RCC 7860 (cell line): ENCODE measurements around the gene BAZ1A.
A peak's percentile ranks its signal among the peaks of the same experiment; 100 is the strongest.

Source experiments
- DNase-seq: peaks from one replicate; pipeline ENCODE4 v3.0.0-alpha.2; 2015; ENCODE audit warnings: low spot score
- FAIRE-seq: peaks from 2 replicates; lab custom pipeline; 2012; peaks lifted over from hg19 to GRCh38; lab: Jason Lieb, UNC

The BAZ1A gene

GRCh38 chr14:34732802-34733201, 142.4 kb downstream of the BAZ1A start:
- FAIRE-seq (no peak), DNase-seq (no peak)

- DNase-seq (no peak), FAIRE-seq (no peak)
Measured at GRCh38 chr14:34723867-34724266, 151.3 kb downstream of the BAZ1A start.

- DNase-seq (peak; percentile 15), FAIRE-seq (no peak)
Measured at GRCh38 chr14:34722723-34723545, 152.2 kb downstream of the BAZ1A start.

- FAIRE-seq (no peak), DNase-seq (no peak)
Measured at GRCh38 chr14:34721129-34721528, 154.0 kb downstream of the BAZ1A start.

- FAIRE-seq (no peak), DNase-seq (peak; percentile 13)
Measured at GRCh38 chr14:34718750-34719304, 156.3 kb downstream of the BAZ1A start.

GRCh38 chr14:34715127-34715863, 159.9 kb downstream of the BAZ1A start:
- FAIRE-seq: no peak
- no peak for DNase-seq

- peak; percentile 44 for DNase-seq
Measured at GRCh38 chr14:34714320-34715126, 160.6 kb downstream of the BAZ1A start, which contains the start of gene CFL2. Gene CFL2, minus strand, starts transcription at chr14:34714593. Its CDS starts 53 bp downstream, at chr14:34714540.

GRCh38 chr14:34713681-34714319, 161.4 kb downstream of the BAZ1A start:
- peak; percentile 32 for DNase-seq
- FAIRE-seq: no peak

More at GRCh38 chr14:34714320-34715126, 160.6 kb downstream of the BAZ1A start, which contains the start of gene CFL2:
- no peak for FAIRE-seq

- DNase-seq: no peak
- no peak for FAIRE-seq
Measured at GRCh38 chr14:34713122-34713680, 162.0 kb downstream of the BAZ1A start.

- no peak for FAIRE-seq
- no peak for DNase-seq
Measured at GRCh38 chr14:34711796-34712712, 163.1 kb downstream of the BAZ1A start.

- DNase-seq (no peak), FAIRE-seq (no peak)
Measured at GRCh38 chr14:34711169-34711568, 164.0 kb downstream of the BAZ1A start.

GRCh38 chr14:34710744-34711143, 164.4 kb downstream of the BAZ1A start:
- DNase-seq: no peak
- FAIRE-seq: no peak

- DNase-seq: no peak
- FAIRE-seq: no peak
Measured at GRCh38 chr14:34710006-34710405, 165.2 kb downstream of the BAZ1A start.

GRCh38 chr14:34707722-34708121, 167.4 kb downstream of the BAZ1A start:
- FAIRE-seq: no peak
- DNase-seq: no peak
